HG03378 (cell line): ENCODE measurements around the gene LRCH1.

ENCODE experiments used
- ATAC-seq: cut with Tn5 transposase; IDR thresholded peaks from one replicate; pipeline ENCODE4 v1.9.1; 2021; ENCODE audit warnings: mild to moderate bottlenecking, moderate library complexity; ENCODE audit not compliant: unreplicated experiment

Gene LRCH1

GRCh38 chr13:46561286-46561685 lies 8.3 kb downstream of the LRCH1 start:
- no peak for ATAC-seq

- ATAC-seq = no peak
These were observed 8.7 kb downstream of the LRCH1 start for GRCh38 chr13:46561691-46562090.

- ATAC-seq = no peak
These were observed 9.2 kb downstream of the LRCH1 start for GRCh38 chr13:46562152-46562551.

- ATAC-seq = no peak
These were observed 9.6 kb downstream of the LRCH1 start for GRCh38 chr13:46562581-46562980.

- ATAC-seq = peak; percentile 74
These were observed 13.1 kb downstream of the LRCH1 start for GRCh38 chr13:46565808-46566750.

GRCh38 chr13:46567671-46568070 lies 14.7 kb downstream of the LRCH1 start:
- ATAC-seq = no peak

- no peak for ATAC-seq
These were observed 16.5 kb downstream of the LRCH1 start for GRCh38 chr13:46569456-46569855.

GRCh38 chr13:46570273-46570672 lies 17.3 kb downstream of the LRCH1 start:
- no peak for ATAC-seq

GRCh38 chr13:46571189-46571908 lies 18.4 kb downstream of the LRCH1 start:
- peak; percentile 51 for ATAC-seq

- no peak for ATAC-seq
These were observed 19.1 kb downstream of the LRCH1 start for GRCh38 chr13:46571909-46572595.

- no peak for ATAC-seq
These were observed 19.9 kb downstream of the LRCH1 start for GRCh38 chr13:46572752-46573431.

- ATAC-seq = no peak
These were observed 22.4 kb downstream of the LRCH1 start for GRCh38 chr13:46575301-46575771.

GRCh38 chr13:46575818-46576221 lies 22.9 kb downstream of the LRCH1 start:
- ATAC-seq = no peak

GRCh38 chr13:46576762-46577161 lies 23.8 kb downstream of the LRCH1 start:
- no peak for ATAC-seq

GRCh38 chr13:46577696-46578589 lies 25.0 kb downstream of the LRCH1 start:
- ATAC-seq = peak; percentile 4

GRCh38 chr13:46578590-46578975 lies 25.6 kb downstream of the LRCH1 start:
- ATAC-seq = peak; percentile 37

- peak; percentile 26 for ATAC-seq
These were observed 27.4 kb downstream of the LRCH1 start for GRCh38 chr13:46580362-46580839.

- no peak for ATAC-seq
These were observed 29.2 kb downstream of the LRCH1 start for GRCh38 chr13:46582190-46582589.

GRCh38 chr13:46586751-46587514 lies 34.0 kb downstream of the LRCH1 start:
- no peak for ATAC-seq
